WTC11 (cell line): ENCODE data around the gene NBEA. TPM values are rescaled to one million over a fixed set of nuclear protein-coding genes. Genes with fewer than 3 reads are reported as not detected.

Source experiments
- ATAC-seq: fragments of 200-7000 bp; cut with Tn5 transposase; 2 replicates; pipeline ENCODE4 v1.10.0; 2021; ENCODE audit warnings: mild to moderate bottlenecking, moderate library complexity
- CTCF ChIA-PET: fragments of 300-600 bp; sonication (Branson Sonifier 250); formaldehyde crosslinking; loops from one replicate; lab custom pipeline; 2021; ENCODE audit warnings: antibody characterized with exemption; lab: Charles Lee
- POLR2A ChIA-PET: fragments of 350-600 bp; sonication (Branson Sonifier 250); formaldehyde crosslinking; loops from one replicate; lab custom pipeline; 2021; ENCODE audit warnings: antibody characterized with exemption; lab: Charles Lee
- DNase-seq: peaks from one replicate; pipeline ENCODE4 v3.0.0; 2021; ENCODE audit warnings: low spot score
- H3K27ac Mint-ChIP-seq: 2 replicates; pipeline ENCODE4 v1.8.0; 2021; ENCODE audit warnings: mixed read lengths
- H3K27me3 Mint-ChIP-seq: 2 replicates; pipeline ENCODE4 v1.8.0; 2021; ENCODE audit warnings: low read depth, mild to moderate bottlenecking, moderate library complexity, mixed read lengths
- H3K36me3 Mint-ChIP-seq: 2 replicates; pipeline ENCODE4 v1.8.0; 2021; ENCODE audit warnings: mixed read lengths
- H3K4me1 Mint-ChIP-seq: 2 replicates; pipeline ENCODE4 v1.8.0; 2022; ENCODE audit warnings: mixed read lengths
- H3K4me3 Mint-ChIP-seq: 2 replicates; pipeline ENCODE4 v1.8.0; 2021; ENCODE audit warnings: mild to moderate bottlenecking, moderate library complexity, mixed read lengths
- H3K9me3 Mint-ChIP-seq: 2 replicates; pipeline ENCODE4 v1.8.0; 2021; ENCODE audit warnings: mixed read lengths
- CREB1 ChIP-seq: sonication (generic); formaldehyde crosslinking; IDR thresholded peaks from 2 replicates; pipeline ENCODE4 v1.8.0; 2023; ENCODE audit warnings: mild to moderate bottlenecking, missing genetic modification reagents
- GABPB1 ChIP-seq: sonication (generic); formaldehyde crosslinking; IDR thresholded peaks from 2 replicates; pipeline ENCODE4 v1.8.1; 2023; ENCODE audit warnings: mild to moderate bottlenecking, missing genetic modification reagents
- JAZF1 ChIP-seq: fragments of 250-450 bp; sonication (Bioruptor Pico); IDR thresholded peaks from 2 replicates; pipeline ENCODE4 v1.9.0; 2021; ENCODE audit warnings: moderate library complexity, mild to moderate bottlenecking, inconsistent platforms
- NR1H2 ChIP-seq: sonication (generic); formaldehyde crosslinking; IDR thresholded peaks from 2 replicates; pipeline ENCODE4 v1.9.0; 2021; ENCODE audit warnings: mild to moderate bottlenecking, moderate library complexity, missing genetic modification reagents
- RORB ChIP-seq: fragments of 250-450 bp; sonication (Bioruptor Pico); IDR thresholded peaks from 2 replicates; pipeline ENCODE4 v1.9.0; 2021; ENCODE audit warnings: mild to moderate bottlenecking
- SP1 ChIP-seq: sonication (generic); formaldehyde crosslinking; conservative IDR thresholded peaks from 2 replicates; pipeline ENCODE4 v1.8.1; 2022; ENCODE audit warnings: missing genetic modification reagents
- TCF7 ChIP-seq: sonication (generic); formaldehyde crosslinking; IDR thresholded peaks from 2 replicates; pipeline ENCODE4 v1.8.0; 2022; ENCODE audit warnings: mild to moderate bottlenecking, low read depth, missing genetic modification reagents, moderate library complexity
- ZNF317 ChIP-seq: sonication (generic); formaldehyde crosslinking; IDR thresholded peaks from 2 replicates; pipeline ENCODE4 v1.8.1; 2023; ENCODE audit warnings: low read depth, mild to moderate bottlenecking, moderate library complexity, missing genetic modification reagents, borderline replicate concordance
- ZNF423 ChIP-seq: fragments of 250-450 bp; sonication (Bioruptor Pico); IDR thresholded peaks from 2 replicates; pipeline ENCODE4 v2.1.2; 2022; ENCODE audit warnings: mild to moderate bottlenecking, moderate library complexity
- ZNF671 ChIP-seq: fragments of 250-450 bp; sonication (Bioruptor Pico); IDR thresholded peaks from 2 replicates; pipeline ENCODE4 v1.8.0; 2021; ENCODE audit warnings: mild to moderate bottlenecking
- total RNA-seq: library from RNA; stranded (reverse); gene quantifications from 3 replicates; pipeline ENCODE4 v1.2.3, GENCODE V29; 2021
- TF ChIP-seq, protein P1 (sequence below): fragments of 200-600 bp; IDR thresholded peaks from 2 replicates; pipeline ENCODE4 v1.8.0; 2022; ENCODE audit warnings: antibody characterized with exemption
- TF ChIP-seq, protein P2 (sequence below): sonication (generic); formaldehyde crosslinking; IDR thresholded peaks from 2 replicates; pipeline ENCODE4 v1.8.0; 2022; ENCODE audit warnings: missing genetic modification reagents
- TF ChIP-seq, protein P3 (sequence below): sonication (generic); formaldehyde crosslinking; IDR thresholded peaks from 2 replicates; pipeline ENCODE4 v1.8.1; 2022; ENCODE audit warnings: mild to moderate bottlenecking, missing genetic modification reagents, moderate library complexity, borderline replicate concordance
- TF ChIP-seq, protein P4 (sequence below): sonication (generic); formaldehyde crosslinking; IDR thresholded peaks from 2 replicates; pipeline ENCODE4 v1.8.0; 2022; ENCODE audit warnings: mild to moderate bottlenecking, missing genetic modification reagents
- TF ChIP-seq, protein P5 (sequence below): sonication (generic); formaldehyde crosslinking; IDR thresholded peaks from 2 replicates; pipeline ENCODE4 v1.8.0; 2023; ENCODE audit warnings: mild to moderate bottlenecking, missing genetic modification reagents
- TF ChIP-seq, protein P6 (sequence below): fragments of 250-450 bp; sonication (Bioruptor Pico); IDR thresholded peaks from 2 replicates; pipeline ENCODE4 v1.9.0; 2021; ENCODE audit warnings: mild to moderate bottlenecking, borderline replicate concordance
- TF ChIP-seq, protein P7 (sequence below): sonication (generic); formaldehyde crosslinking; IDR thresholded peaks from 2 replicates; pipeline ENCODE4 v1.8.1; 2022; ENCODE audit warnings: mild to moderate bottlenecking, moderate library complexity, missing genetic modification reagents

Gene NBEA
- total RNA-seq, 1 experiment from 2014 or later = 20.9 TPM

DNA sequence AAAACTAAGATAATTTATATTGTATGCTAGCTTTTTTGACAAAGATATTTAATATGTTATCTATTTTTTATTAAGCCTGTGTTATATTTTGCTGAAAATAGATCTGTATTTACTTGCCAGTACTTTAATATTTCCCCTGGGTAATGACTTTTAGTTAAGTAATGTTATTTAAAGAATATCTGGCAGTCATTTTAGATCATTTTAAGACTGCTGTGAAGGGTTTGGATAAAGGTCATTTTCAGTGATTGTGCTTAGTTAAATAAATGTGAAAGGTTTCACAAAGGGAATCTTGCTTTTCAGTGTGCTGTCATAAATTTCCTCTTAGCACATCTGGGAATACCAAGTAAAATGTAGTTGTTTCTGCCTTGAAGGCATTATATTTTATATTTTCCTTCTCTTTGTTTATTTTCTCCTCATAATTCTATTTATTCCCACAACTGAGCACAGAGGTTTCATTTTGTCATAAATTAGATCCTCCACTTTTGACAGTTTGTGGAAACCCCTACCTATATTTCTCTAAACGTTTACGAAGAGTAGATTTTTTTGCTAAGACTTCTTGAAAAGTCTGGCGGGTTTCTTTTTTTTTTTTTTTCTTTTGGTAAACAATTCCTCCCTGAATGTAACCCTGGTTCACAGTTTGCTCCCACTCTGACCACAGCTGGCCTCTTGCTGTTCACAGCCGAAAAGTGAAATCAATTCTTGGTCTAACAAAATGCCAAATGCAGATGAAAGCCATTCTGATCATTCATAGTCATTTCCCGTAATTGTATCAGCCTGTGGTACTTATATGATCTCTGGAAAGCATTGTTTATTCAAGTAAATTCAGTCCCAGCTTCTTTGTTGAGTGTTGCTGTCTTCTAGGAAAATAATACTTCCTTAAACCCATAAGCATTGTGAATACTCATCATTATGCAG lies 446.6 kb downstream of the NBEA start (continued):
- TF ChIP-seq, protein P1, sequence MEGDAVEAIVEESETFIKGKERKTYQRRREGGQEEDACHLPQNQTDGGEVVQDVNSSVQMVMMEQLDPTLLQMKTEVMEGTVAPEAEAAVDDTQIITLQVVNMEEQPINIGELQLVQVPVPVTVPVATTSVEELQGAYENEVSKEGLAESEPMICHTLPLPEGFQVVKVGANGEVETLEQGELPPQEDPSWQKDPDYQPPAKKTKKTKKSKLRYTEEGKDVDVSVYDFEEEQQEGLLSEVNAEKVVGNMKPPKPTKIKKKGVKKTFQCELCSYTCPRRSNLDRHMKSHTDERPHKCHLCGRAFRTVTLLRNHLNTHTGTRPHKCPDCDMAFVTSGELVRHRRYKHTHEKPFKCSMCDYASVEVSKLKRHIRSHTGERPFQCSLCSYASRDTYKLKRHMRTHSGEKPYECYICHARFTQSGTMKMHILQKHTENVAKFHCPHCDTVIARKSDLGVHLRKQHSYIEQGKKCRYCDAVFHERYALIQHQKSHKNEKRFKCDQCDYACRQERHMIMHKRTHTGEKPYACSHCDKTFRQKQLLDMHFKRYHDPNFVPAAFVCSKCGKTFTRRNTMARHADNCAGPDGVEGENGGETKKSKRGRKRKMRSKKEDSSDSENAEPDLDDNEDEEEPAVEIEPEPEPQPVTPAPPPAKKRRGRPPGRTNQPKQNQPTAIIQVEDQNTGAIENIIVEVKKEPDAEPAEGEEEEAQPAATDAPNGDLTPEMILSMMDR = no peak
- TF ChIP-seq ZNF671 (CRISPR knock-in tag) = no peak
- no peak for TF ChIP-seq SP1 (CRISPR knock-in tag)
- TF ChIP-seq RORB = no peak
- no peak for TF ChIP-seq ZNF423 (CRISPR knock-in tag)
- TF ChIP-seq CREB1 (CRISPR knock-in tag) = no peak

DNA sequence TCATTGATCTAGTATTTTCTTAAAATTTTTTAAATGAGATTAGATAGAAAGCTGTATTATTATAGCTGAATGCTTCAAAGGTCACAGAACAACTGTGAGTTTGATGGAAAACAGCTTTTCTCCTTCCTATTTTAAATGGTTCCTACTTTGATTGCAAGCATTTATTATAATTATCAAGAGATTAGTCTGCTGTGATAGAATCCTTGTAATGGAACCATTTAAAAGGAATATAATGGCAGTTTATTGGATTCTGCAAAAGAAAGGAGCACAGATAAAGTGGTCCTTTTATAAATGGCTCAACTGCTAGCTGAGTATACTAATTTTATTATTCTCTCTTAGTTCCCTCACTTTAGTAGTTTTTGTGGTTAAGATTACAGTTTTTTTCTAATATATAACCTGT lies 447.5 kb downstream of the NBEA start:
- no peaks in the 10 kb centered on the region for H3K27me3 Mint-ChIP-seq
- H3K4me1 Mint-ChIP-seq = peaks cover 14% of the 10 kb centered on the region
- H3K9me3 Mint-ChIP-seq = no peaks in the 10 kb centered on the region
- ATAC-seq = no peak
- no peak overlapping the region for H3K27ac Mint-ChIP-seq
- no peaks in the 10 kb centered on the region for H3K36me3 Mint-ChIP-seq
- TF ChIP-seq, protein P2, sequence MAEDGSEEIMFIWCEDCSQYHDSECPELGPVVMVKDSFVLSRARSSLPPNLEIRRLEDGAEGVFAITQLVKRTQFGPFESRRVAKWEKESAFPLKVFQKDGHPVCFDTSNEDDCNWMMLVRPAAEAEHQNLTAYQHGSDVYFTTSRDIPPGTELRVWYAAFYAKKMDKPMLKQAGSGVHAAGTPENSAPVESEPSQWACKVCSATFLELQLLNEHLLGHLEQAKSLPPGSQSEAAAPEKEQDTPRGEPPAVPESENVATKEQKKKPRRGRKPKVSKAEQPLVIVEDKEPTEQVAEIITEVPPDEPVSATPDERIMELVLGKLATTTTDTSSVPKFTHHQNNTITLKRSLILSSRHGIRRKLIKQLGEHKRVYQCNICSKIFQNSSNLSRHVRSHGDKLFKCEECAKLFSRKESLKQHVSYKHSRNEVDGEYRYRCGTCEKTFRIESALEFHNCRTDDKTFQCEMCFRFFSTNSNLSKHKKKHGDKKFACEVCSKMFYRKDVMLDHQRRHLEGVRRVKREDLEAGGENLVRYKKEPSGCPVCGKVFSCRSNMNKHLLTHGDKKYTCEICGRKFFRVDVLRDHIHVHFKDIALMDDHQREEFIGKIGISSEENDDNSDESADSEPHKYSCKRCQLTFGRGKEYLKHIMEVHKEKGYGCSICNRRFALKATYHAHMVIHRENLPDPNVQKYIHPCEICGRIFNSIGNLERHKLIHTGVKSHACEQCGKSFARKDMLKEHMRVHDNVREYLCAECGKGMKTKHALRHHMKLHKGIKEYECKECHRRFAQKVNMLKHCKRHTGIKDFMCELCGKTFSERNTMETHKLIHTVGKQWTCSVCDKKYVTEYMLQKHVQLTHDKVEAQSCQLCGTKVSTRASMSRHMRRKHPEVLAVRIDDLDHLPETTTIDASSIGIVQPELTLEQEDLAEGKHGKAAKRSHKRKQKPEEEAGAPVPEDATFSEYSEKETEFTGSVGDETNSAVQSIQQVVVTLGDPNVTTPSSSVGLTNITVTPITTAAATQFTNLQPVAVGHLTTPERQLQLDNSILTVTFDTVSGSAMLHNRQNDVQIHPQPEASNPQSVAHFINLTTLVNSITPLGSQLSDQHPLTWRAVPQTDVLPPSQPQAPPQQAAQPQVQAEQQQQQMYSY (CRISPR knock-in tag) = no peak
- TF ChIP-seq, protein P3, sequence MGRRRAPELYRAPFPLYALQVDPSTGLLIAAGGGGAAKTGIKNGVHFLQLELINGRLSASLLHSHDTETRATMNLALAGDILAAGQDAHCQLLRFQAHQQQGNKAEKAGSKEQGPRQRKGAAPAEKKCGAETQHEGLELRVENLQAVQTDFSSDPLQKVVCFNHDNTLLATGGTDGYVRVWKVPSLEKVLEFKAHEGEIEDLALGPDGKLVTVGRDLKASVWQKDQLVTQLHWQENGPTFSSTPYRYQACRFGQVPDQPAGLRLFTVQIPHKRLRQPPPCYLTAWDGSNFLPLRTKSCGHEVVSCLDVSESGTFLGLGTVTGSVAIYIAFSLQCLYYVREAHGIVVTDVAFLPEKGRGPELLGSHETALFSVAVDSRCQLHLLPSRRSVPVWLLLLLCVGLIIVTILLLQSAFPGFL = no peak
- TF ChIP-seq CREB1 (CRISPR knock-in tag) (no peak), TCF7 (CRISPR knock-in tag) (no peak), JAZF1 (no peak)
- TF ChIP-seq, protein P4, sequence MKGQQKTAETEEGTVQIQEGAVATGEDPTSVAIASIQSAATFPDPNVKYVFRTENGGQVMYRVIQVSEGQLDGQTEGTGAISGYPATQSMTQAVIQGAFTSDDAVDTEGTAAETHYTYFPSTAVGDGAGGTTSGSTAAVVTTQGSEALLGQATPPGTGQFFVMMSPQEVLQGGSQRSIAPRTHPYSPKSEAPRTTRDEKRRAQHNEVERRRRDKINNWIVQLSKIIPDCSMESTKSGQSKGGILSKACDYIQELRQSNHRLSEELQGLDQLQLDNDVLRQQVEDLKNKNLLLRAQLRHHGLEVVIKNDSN = no peak
- TF ChIP-seq, protein P5, sequence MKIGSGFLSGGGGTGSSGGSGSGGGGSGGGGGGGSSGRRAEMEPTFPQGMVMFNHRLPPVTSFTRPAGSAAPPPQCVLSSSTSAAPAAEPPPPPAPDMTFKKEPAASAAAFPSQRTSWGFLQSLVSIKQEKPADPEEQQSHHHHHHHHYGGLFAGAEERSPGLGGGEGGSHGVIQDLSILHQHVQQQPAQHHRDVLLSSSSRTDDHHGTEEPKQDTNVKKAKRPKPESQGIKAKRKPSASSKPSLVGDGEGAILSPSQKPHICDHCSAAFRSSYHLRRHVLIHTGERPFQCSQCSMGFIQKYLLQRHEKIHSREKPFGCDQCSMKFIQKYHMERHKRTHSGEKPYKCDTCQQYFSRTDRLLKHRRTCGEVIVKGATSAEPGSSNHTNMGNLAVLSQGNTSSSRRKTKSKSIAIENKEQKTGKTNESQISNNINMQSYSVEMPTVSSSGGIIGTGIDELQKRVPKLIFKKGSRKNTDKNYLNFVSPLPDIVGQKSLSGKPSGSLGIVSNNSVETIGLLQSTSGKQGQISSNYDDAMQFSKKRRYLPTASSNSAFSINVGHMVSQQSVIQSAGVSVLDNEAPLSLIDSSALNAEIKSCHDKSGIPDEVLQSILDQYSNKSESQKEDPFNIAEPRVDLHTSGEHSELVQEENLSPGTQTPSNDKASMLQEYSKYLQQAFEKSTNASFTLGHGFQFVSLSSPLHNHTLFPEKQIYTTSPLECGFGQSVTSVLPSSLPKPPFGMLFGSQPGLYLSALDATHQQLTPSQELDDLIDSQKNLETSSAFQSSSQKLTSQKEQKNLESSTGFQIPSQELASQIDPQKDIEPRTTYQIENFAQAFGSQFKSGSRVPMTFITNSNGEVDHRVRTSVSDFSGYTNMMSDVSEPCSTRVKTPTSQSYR (CRISPR knock-in tag) = no peak
- POLR2A ChIA-PET = interaction anchor here (0.6 kb wide), 1 partner anchor 1513 kb away, joined by 3 read pairs; no protein-coding TSS in a partner anchor
- no peak overlapping the region for H3K4me3 Mint-ChIP-seq
- no peak for DNase-seq
- CTCF ChIA-PET = no interaction called here

DNA sequence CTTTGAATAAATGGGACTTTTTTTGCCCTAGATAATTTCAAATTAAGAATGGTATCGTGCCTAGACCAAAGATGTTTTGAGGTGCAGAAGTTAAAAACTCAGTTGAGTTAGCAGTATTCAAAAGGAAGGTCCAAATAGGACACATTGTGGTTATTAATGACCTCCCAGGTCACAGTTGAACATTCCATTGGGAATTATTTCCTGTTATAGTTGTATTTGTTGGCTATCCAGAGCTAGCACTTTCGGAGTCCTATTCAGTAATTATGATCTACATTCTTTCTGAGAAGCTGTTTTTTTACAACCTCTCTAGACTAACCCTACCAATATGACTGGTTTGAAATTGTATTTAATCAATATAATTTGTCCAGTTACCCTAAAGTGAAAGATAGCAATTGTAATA lies 450.7 kb downstream of the NBEA start:
- ATAC-seq (no peak), DNase-seq (no peak)
- ChIA-PET CTCF (no interaction called here), POLR2A (no interaction called here)
- no peak overlapping the region for H3K4me3 Mint-ChIP-seq
- no peak overlapping the region for H3K27ac Mint-ChIP-seq
- peaks cover 11% of the 10 kb centered on the region for H3K4me1 Mint-ChIP-seq
- H3K27me3 Mint-ChIP-seq = no peaks in the 10 kb centered on the region
- peaks cover under 1% of the 10 kb centered on the region; the same call in 1 of the 2 replicates for H3K36me3 Mint-ChIP-seq
- peaks cover under 1% of the 10 kb centered on the region; the same call in 1 of the 2 replicates for H3K9me3 Mint-ChIP-seq
- TF ChIP-seq, protein P6, sequence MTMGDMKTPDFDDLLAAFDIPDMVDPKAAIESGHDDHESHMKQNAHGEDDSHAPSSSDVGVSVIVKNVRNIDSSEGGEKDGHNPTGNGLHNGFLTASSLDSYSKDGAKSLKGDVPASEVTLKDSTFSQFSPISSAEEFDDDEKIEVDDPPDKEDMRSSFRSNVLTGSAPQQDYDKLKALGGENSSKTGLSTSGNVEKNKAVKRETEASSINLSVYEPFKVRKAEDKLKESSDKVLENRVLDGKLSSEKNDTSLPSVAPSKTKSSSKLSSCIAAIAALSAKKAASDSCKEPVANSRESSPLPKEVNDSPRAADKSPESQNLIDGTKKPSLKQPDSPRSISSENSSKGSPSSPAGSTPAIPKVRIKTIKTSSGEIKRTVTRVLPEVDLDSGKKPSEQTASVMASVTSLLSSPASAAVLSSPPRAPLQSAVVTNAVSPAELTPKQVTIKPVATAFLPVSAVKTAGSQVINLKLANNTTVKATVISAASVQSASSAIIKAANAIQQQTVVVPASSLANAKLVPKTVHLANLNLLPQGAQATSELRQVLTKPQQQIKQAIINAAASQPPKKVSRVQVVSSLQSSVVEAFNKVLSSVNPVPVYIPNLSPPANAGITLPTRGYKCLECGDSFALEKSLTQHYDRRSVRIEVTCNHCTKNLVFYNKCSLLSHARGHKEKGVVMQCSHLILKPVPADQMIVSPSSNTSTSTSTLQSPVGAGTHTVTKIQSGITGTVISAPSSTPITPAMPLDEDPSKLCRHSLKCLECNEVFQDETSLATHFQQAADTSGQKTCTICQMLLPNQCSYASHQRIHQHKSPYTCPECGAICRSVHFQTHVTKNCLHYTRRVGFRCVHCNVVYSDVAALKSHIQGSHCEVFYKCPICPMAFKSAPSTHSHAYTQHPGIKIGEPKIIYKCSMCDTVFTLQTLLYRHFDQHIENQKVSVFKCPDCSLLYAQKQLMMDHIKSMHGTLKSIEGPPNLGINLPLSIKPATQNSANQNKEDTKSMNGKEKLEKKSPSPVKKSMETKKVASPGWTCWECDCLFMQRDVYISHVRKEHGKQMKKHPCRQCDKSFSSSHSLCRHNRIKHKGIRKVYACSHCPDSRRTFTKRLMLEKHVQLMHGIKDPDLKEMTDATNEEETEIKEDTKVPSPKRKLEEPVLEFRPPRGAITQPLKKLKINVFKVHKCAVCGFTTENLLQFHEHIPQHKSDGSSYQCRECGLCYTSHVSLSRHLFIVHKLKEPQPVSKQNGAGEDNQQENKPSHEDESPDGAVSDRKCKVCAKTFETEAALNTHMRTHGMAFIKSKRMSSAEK (CRISPR knock-in tag) = no peak
- TF ChIP-seq GABPB1 (CRISPR knock-in tag) (no peak), NR1H2 (CRISPR knock-in tag) (no peak), ZNF317 (CRISPR knock-in tag) (no peak)
- TF ChIP-seq, protein P7, sequence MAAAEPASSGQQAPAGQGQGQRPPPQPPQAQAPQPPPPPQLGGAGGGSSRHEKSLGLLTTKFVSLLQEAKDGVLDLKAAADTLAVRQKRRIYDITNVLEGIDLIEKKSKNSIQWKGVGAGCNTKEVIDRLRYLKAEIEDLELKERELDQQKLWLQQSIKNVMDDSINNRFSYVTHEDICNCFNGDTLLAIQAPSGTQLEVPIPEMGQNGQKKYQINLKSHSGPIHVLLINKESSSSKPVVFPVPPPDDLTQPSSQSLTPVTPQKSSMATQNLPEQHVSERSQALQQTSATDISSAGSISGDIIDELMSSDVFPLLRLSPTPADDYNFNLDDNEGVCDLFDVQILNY (CRISPR knock-in tag) = no peak
